Vagina (tissue), 2 donors: Measurements from ENCODE around the gene SUB1.

Source experiments
- POLR2A ChIP-seq, 2 donors: fragments of 450-650 bp; IDR thresholded peaks; one replicate each; pipeline ENCODE4 v1.6.1; 2017; ENCODE audit warnings: antibody characterized with exemption in 2 of 2, mild to moderate bottlenecking in 2 of 2, moderate library complexity in 2 of 2
- TF ChIP-seq, protein P1 (sequence below), 3 experiments: fragments of 450-650 bp in 2 of 3; fragments of 200-600 bp in 1 of 3; sonication (generic) in 1 of 3; IDR thresholded peaks; one replicate each; pipeline ENCODE4 v1.5.1; 2017 to 2019; ENCODE audit warnings: antibody characterized with exemption in 3 of 3, mild to moderate bottlenecking in 2 of 3, moderate library complexity in 2 of 3

DNA sequence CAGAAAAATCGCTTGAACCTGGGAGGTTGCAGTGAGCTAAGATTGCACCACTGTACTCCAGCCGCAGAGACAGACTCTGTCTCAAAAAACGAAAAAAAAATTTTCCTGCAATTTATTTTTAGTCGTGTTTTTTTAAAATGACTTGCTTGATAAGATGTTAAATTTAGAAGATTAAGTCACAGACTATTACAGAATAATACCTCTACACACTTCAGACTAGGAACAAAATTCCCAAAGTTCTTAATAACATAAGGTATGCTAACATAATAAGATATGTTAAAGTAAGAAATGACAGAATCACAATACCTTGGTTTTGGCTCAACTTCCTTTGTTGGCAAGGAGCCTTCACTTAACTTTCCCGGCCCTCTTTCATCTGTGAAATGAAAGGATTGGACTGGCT, 66.3 kb downstream of the SUB1 start:
- TF ChIP-seq, protein P1, sequence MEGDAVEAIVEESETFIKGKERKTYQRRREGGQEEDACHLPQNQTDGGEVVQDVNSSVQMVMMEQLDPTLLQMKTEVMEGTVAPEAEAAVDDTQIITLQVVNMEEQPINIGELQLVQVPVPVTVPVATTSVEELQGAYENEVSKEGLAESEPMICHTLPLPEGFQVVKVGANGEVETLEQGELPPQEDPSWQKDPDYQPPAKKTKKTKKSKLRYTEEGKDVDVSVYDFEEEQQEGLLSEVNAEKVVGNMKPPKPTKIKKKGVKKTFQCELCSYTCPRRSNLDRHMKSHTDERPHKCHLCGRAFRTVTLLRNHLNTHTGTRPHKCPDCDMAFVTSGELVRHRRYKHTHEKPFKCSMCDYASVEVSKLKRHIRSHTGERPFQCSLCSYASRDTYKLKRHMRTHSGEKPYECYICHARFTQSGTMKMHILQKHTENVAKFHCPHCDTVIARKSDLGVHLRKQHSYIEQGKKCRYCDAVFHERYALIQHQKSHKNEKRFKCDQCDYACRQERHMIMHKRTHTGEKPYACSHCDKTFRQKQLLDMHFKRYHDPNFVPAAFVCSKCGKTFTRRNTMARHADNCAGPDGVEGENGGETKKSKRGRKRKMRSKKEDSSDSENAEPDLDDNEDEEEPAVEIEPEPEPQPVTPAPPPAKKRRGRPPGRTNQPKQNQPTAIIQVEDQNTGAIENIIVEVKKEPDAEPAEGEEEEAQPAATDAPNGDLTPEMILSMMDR (IDR thresholded peaks at IDR 0.05), result no peak
- TF ChIP-seq POLR2A (IDR thresholded peaks at IDR 0.05), result no peak
